SK-N-SH (cell line): ENCODE results near the gene OBSCN. TPM values are rescaled to one million over a fixed set of nuclear protein-coding genes. Genes with fewer than 3 reads are reported as not detected.

ENCODE experiments used
- CTCF ChIA-PET: fragments of 300-600, 350-600 bp; formaldehyde crosslinking; extraction: SDS; loops from one replicate; lab custom pipeline; 2021; lab: Yijun Ruan, JAX
- POLR2A ChIA-PET: fragments of 350-600 bp; sonication (Branson Sonifier 250); formaldehyde crosslinking; extraction: SDS; loops from one replicate; lab custom pipeline; 2020; ENCODE audit warnings: antibody characterized with exemption, inconsistent platforms; lab: Yijun Ruan, JAX
- DNase-seq: peaks from one replicate; pipeline ENCODE4 v3.0.0; 2012
- H2AFZ ChIP-seq: fragments of 200-600 bp; sonication (generic); 2 replicates; pipeline ENCODE4 v1.8.1; 2016; ENCODE audit warnings: antibody characterized with exemption, mild to moderate bottlenecking, low read depth
- H3F3A ChIP-seq: fragments of 200-600 bp; sonication (generic); replicated peaks from 2 replicates; pipeline ENCODE3; 2016; ENCODE audit warnings: antibody characterized with exemption, mild to moderate bottlenecking; ENCODE audit not compliant: insufficient read depth
- H3K27ac ChIP-seq, 2 experiments: fragments of 200-500 bp in 1 of 2; fragments of 200-600 bp in 1 of 2; sonication (Bioruptor generic) in 1 of 2; sonication (generic), shearing (Covaris generic) in 1 of 2; 2 replicates each; pipeline versions ENCODE4 v1.5.1 to v1.6.1; 2014 to 2016; ENCODE audit warnings: low read depth in 2 of 2, inconsistent platforms in 1 of 2, low read length in 1 of 2, mild to moderate bottlenecking in 1 of 2, mixed read lengths in 1 of 2
- H3K27me3 ChIP-seq: fragments of 200-600 bp; sonication (generic), shearing (Covaris generic); 2 replicates; pipeline ENCODE4 v1.6.1; 2016; ENCODE audit warnings: mixed run types; ENCODE audit not compliant: insufficient read depth
- H3K36me3 ChIP-seq, 2 experiments: fragments of 200-500 bp in 1 of 2; fragments of 200-600 bp in 1 of 2; sonication (Bioruptor generic) in 1 of 2; sonication (generic) in 1 of 2; replicated peaks in 1 of 2; 2 replicates each; pipeline versions ENCODE3 to v1.5.1; 2014 to 2016; ENCODE audit warnings: low read length in 1 of 2, mild to moderate bottlenecking in 1 of 2; ENCODE audit not compliant: insufficient read depth in 2 of 2, control insufficient read depth in 1 of 2
- H3K4me1 ChIP-seq, 2 experiments: fragments of 200-500 bp in 1 of 2; fragments of 200-600 bp in 1 of 2; sonication (Bioruptor generic) in 1 of 2; sonication (generic), shearing (Covaris generic) in 1 of 2; 2 replicates each; pipeline versions ENCODE4 v1.5.1 to v1.6.1; 2014 to 2016; ENCODE audit warnings: low read depth in 1 of 2, low read length in 1 of 2, mixed run types in 1 of 2; ENCODE audit not compliant: insufficient read depth in 2 of 2, control insufficient read depth in 1 of 2
- H3K4me2 ChIP-seq: fragments of 200-600 bp; sonication (generic), shearing (Covaris generic); 2 replicates; pipeline ENCODE4 v1.6.1; 2017; ENCODE audit warnings: mixed run types
- H3K4me3 ChIP-seq, 2 experiments: fragments of 200-500 bp in 1 of 2; fragments of 200-600 bp in 1 of 2; sonication (Bioruptor generic) in 1 of 2; sonication (generic), shearing (Covaris generic) in 1 of 2; 2 replicates each; pipeline versions ENCODE4 v1.5.1 to v1.8.1; 2014 to 2016; ENCODE audit warnings: low read depth in 2 of 2, inconsistent platforms in 1 of 2, low read length in 1 of 2, mild to moderate bottlenecking in 1 of 2, mixed read lengths in 1 of 2, moderate library complexity in 1 of 2
- H3K79me2 ChIP-seq: fragments of 200-600 bp; sonication (generic); 2 replicates; pipeline ENCODE4 v1.8.1; 2017; ENCODE audit warnings: mild to moderate bottlenecking; ENCODE audit not compliant: insufficient read depth
- H3K9ac ChIP-seq: fragments of 200-600 bp; sonication (generic); 2 replicates; pipeline ENCODE4 v1.6.1; 2017; ENCODE audit warnings: mixed run types
- H3K9me2 ChIP-seq: fragments of 200-600 bp; sonication (generic); 2 replicates; pipeline ENCODE4 v1.6.1; 2017; ENCODE audit warnings: mixed run types
- H3K9me3 ChIP-seq: fragments of 200-600 bp; sonication (generic); 2 replicates; pipeline ENCODE4 v1.6.1; 2017; ENCODE audit warnings: mixed run types, mild to moderate bottlenecking, moderate library complexity
- H4K20me1 ChIP-seq: fragments of 200-600 bp; sonication (generic); 2 replicates; pipeline ENCODE4 v1.6.1; 2017; ENCODE audit warnings: mild to moderate bottlenecking, mixed run types; ENCODE audit not compliant: insufficient read depth
- ELF1 ChIP-seq: IDR thresholded peaks from 2 replicates; pipeline ENCODE4 v1.4.0; 2012
- EP300 ChIP-seq, 2 experiments: IDR thresholded peaks; 2 replicates each; pipeline versions ENCODE4 v1.4.0 to v1.6.1; 2012; ENCODE audit warnings: borderline replicate concordance in 1 of 2, low read depth in 1 of 2, low read length in 1 of 2
- FOXJ3 ChIP-seq: sonication (generic); formaldehyde crosslinking; IDR thresholded peaks from 2 replicates; pipeline ENCODE4 v1.5.1; 2020; ENCODE audit warnings: mild to moderate bottlenecking, missing genetic modification reagents
- FOXM1 ChIP-seq: IDR thresholded peaks from 2 replicates; pipeline ENCODE4 v1.4.0; 2012; ENCODE audit warnings: low read depth, mild to moderate bottlenecking
- GABPA ChIP-seq: IDR thresholded peaks from 2 replicates; pipeline ENCODE4 v1.4.0; 2012; ENCODE audit warnings: low read depth, mild to moderate bottlenecking
- JUND ChIP-seq: IDR thresholded peaks from 2 replicates; pipeline ENCODE4 v1.4.0; 2012
- MEF2A ChIP-seq: IDR thresholded peaks from 2 replicates; pipeline ENCODE4 v1.4.0; 2012; ENCODE audit warnings: low read depth, borderline replicate concordance
- MXI1 ChIP-seq: IDR thresholded peaks from 2 replicates; pipeline ENCODE4 v1.6.1; 2012; ENCODE audit warnings: mild to moderate bottlenecking, low read depth, low read length, improper control_type of control experiment
- POLR2AphosphoS5 ChIP-seq: IDR thresholded peaks from 2 replicates; pipeline ENCODE4 v1.6.1; 2012; ENCODE audit warnings: low read depth, low read length
- RAD21 ChIP-seq: IDR thresholded peaks from 2 replicates; pipeline ENCODE4 v1.6.1; 2012; ENCODE audit warnings: mild to moderate bottlenecking, low read length
- RXRA ChIP-seq: IDR thresholded peaks from 2 replicates; pipeline ENCODE4 v1.4.0; 2012; ENCODE audit warnings: low read depth, mild to moderate bottlenecking, borderline replicate concordance
- SMC3 ChIP-seq: IDR thresholded peaks from 2 replicates; pipeline ENCODE4 v1.6.1; 2012; ENCODE audit warnings: low read depth, low read length, improper control_type of control experiment
- WGBS: methylation state at CpG from one replicate; pipeline ENCODE4 v1.1.6; 2017; ENCODE audit warnings: low lambda C conversion rate; 5-methylcytosine and 5-hydroxymethylcytosine counted together
- polyA plus RNA-seq, 3 experiments: library from polyadenylated mRNA; depleted of rRNA; stranded (reverse); fragments of >200 nt; gene quantifications; 2 replicates each; pipeline ENCODE4 v1.2.3, GENCODE V29; 2012
- TF ChIP-seq, protein P1 (sequence below): fragments of 150-350 bp; IDR thresholded peaks from 2 replicates; pipeline ENCODE4 v1.6.1; 2017; ENCODE audit warnings: antibody characterized with exemption, low read length, low read depth, borderline replicate concordance
- TF ChIP-seq, protein P2 (sequence below): fragments of 150-350 bp; IDR thresholded peaks from 2 replicates; pipeline ENCODE4 v1.6.1; 2016; ENCODE audit warnings: mild to moderate bottlenecking, low read depth, low read length
- TF ChIP-seq, protein P3 (sequence below): fragments of 200-600 bp; sonication (generic); IDR thresholded peaks from 2 replicates; pipeline ENCODE4 v1.6.1; 2017; ENCODE audit warnings: antibody characterized with exemption, mild to moderate bottlenecking, moderate library complexity

Gene OBSCN
- polyA plus RNA-seq, 1 of the 3 experiments (the other 2 are of a cell fraction): 4.0 TPM

DNA sequence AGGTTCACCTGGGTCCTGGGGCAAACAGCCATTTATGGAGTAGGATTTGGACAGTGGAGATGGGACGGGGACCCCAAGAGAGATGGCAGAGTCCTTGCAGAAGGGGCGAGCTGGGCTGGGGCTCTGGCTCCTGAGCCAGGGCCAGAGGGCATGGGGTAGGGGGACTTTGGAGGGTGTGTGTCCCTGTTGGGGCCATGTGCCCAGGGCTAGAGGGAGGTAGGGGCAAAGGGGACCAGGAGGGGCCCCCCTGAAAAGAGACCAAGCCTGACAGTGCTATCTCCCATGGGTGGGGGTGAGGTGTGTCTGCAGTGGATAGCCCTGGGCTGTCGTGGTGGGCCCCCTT lies 106.4 kb downstream of the OBSCN start (continued):
- TF ChIP-seq RXRA (no peak), MXI1 (no peak), FOXJ3 (CRISPR knock-in tag) (no peak), ELF1 (no peak), JUND (no peak), EP300 (IDR thresholded peaks at IDR 0.05; ENCODE audit: borderline replicate concordance in 1 of 2, low read depth in 1 of 2, low read length in 1 of 2) (no peak), FOXM1 (no peak), MEF2A (no peak)
- TF ChIP-seq, protein P1, sequence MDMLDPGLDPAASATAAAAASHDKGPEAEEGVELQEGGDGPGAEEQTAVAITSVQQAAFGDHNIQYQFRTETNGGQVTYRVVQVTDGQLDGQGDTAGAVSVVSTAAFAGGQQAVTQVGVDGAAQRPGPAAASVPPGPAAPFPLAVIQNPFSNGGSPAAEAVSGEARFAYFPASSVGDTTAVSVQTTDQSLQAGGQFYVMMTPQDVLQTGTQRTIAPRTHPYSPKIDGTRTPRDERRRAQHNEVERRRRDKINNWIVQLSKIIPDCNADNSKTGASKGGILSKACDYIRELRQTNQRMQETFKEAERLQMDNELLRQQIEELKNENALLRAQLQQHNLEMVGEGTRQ: no peak

DNA sequence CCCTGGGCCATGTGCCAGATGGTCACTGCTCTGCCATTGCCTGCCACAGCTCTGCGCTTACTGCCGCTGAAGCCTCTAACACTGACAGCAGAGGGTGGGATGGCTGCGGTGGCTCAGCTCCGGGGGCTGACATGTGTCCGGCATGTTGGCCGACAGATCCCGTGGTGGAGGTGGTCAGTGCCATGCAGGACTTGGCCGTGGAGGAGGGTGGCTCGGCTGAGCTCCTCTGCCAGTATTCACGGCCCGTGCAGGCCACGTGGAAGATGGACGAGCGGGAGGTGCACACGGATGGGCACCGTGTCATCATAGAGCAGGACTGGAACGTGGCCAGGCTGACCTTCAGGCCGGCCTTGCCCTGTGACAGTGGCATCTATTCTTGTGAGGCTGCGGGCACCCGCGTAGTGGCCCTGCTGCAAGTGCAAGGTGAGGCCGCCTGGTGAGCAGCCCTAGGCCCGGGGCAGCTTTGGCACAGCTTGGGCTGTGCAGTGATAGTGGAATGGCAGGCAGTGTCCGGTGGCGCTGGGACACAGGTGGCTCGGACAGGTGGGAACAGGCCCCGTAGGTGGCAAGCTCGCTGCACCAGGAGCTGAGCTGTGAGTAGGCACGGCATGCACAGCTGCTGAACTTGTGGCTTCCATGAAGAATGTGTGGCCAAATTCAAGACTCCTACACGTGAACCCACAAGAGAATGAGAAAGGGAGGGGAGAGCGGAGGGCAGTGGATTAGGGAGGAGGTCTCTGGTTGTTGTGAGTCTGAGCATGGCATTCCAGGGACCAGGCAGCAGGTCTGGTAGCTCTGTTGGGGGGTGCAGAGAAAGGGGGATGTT lies 107.0 kb downstream of the OBSCN start:
- Histone ChIP-seq H3K4me2 (no peak overlapping the region), H3K36me3 (no peaks in the 10 kb centered on the region), H4K20me1 (no peaks in the 10 kb centered on the region), H3K27ac (no peak overlapping the region), H3K9me2 (no peaks in the 10 kb centered on the region), H3F3A (no peaks in the 10 kb centered on the region), H3K27me3 (no peaks in the 10 kb centered on the region), H3K4me3 (no peak overlapping the region)
- DNase-seq: no peak
- WGBS: 71% methylated on average over 27 of the region's 31 CpGs
- CTCF ChIA-PET: no interaction called here
- no peak for TF ChIP-seq SMC3
- no peak for TF ChIP-seq RAD21
- TF ChIP-seq, protein P2, sequence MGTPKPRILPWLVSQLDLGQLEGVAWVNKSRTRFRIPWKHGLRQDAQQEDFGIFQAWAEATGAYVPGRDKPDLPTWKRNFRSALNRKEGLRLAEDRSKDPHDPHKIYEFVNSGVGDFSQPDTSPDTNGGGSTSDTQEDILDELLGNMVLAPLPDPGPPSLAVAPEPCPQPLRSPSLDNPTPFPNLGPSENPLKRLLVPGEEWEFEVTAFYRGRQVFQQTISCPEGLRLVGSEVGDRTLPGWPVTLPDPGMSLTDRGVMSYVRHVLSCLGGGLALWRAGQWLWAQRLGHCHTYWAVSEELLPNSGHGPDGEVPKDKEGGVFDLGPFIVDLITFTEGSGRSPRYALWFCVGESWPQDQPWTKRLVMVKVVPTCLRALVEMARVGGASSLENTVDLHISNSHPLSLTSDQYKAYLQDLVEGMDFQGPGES: no peak
- TF ChIP-seq FOXM1: no peak
- no peak for TF ChIP-seq POLR2AphosphoS5
- TF ChIP-seq, protein P3, sequence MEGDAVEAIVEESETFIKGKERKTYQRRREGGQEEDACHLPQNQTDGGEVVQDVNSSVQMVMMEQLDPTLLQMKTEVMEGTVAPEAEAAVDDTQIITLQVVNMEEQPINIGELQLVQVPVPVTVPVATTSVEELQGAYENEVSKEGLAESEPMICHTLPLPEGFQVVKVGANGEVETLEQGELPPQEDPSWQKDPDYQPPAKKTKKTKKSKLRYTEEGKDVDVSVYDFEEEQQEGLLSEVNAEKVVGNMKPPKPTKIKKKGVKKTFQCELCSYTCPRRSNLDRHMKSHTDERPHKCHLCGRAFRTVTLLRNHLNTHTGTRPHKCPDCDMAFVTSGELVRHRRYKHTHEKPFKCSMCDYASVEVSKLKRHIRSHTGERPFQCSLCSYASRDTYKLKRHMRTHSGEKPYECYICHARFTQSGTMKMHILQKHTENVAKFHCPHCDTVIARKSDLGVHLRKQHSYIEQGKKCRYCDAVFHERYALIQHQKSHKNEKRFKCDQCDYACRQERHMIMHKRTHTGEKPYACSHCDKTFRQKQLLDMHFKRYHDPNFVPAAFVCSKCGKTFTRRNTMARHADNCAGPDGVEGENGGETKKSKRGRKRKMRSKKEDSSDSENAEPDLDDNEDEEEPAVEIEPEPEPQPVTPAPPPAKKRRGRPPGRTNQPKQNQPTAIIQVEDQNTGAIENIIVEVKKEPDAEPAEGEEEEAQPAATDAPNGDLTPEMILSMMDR: no peak
- no peak for TF ChIP-seq GABPA
- no peak for TF ChIP-seq FOXJ3 (CRISPR knock-in tag)
- TF ChIP-seq, protein P1: no peak
- no peak for TF ChIP-seq MXI1
- TF ChIP-seq, all 33 proteins: peak for 0
- no peak overlapping the region for H3K9ac ChIP-seq
- POLR2A ChIA-PET: no interaction called here
- no peak overlapping the region for H2AFZ ChIP-seq
- no peaks in the 10 kb centered on the region for H3K4me1 ChIP-seq
- no peaks in the 10 kb centered on the region for H3K79me2 ChIP-seq
- no peaks in the 10 kb centered on the region for H3K9me3 ChIP-seq
